ENCODE measurements around the gene ACTL8. TPM values are rescaled to one million over a fixed set of nuclear protein-coding genes. Genes with fewer than 3 reads are reported as not detected.

ACTL8 gene
- total RNA-seq, 1 donor from 2014 or later = not detected

GRCh38 chr1:17841944-17842343 is 86.8 kb downstream of the ACTL8 start:
- DNase-seq (ENCODE audit: low spot score) = no peak

GRCh38 chr1:17842686-17843085 is 87.6 kb downstream of the ACTL8 start:
- no peak for DNase-seq (ENCODE audit: low spot score)

GRCh38 chr1:17844185-17844826 is 89.2 kb downstream of the ACTL8 start:
- DNase-seq (ENCODE audit: low spot score) = no peak

GRCh38 chr1:17845583-17845982 is 90.5 kb downstream of the ACTL8 start:
- no peak for DNase-seq (ENCODE audit: low spot score)

GRCh38 chr1:17846341-17846740 is 91.2 kb downstream of the ACTL8 start:
- no peak for DNase-seq (ENCODE audit: low spot score)

GRCh38 chr1:17847111-17847510 is 92.0 kb downstream of the ACTL8 start:
- no peak for DNase-seq (ENCODE audit: low spot score)

GRCh38 chr1:17849216-17849615 is 94.1 kb downstream of the ACTL8 start:
- DNase-seq (ENCODE audit: low spot score) = no peak

- no peak for DNase-seq (ENCODE audit: low spot score)
Observed at GRCh38 chr1:17851056-17851455, 95.9 kb downstream of the ACTL8 start.

GRCh38 chr1:17852383-17852782 is 97.2 kb downstream of the ACTL8 start:
- no peak for DNase-seq (ENCODE audit: low spot score)

- DNase-seq (ENCODE audit: low spot score) = no peak
Observed at GRCh38 chr1:17853241-17853935, 98.3 kb downstream of the ACTL8 start.

- no peak for DNase-seq (ENCODE audit: low spot score)
Observed at GRCh38 chr1:17856496-17857108, 101.5 kb downstream of the ACTL8 start.

GRCh38 chr1:17857109-17857499 is 102.0 kb downstream of the ACTL8 start:
- no peak for DNase-seq (ENCODE audit: low spot score)

GRCh38 chr1:17857996-17858395 is 102.9 kb downstream of the ACTL8 start:
- DNase-seq (ENCODE audit: low spot score) = no peak

- DNase-seq (ENCODE audit: low spot score) = no peak
Observed at GRCh38 chr1:17860812-17861211, 105.7 kb downstream of the ACTL8 start.

- DNase-seq (ENCODE audit: low spot score) = no peak
Observed at GRCh38 chr1:17861685-17862084, 106.6 kb downstream of the ACTL8 start.

GRCh38 chr1:17862121-17862520 is 107.0 kb downstream of the ACTL8 start:
- DNase-seq (ENCODE audit: low spot score) = no peak

GRCh38 chr1:17865912-17866739 is 111.0 kb downstream of the ACTL8 start:
- no peak for DNase-seq (ENCODE audit: low spot score)

- no peak for DNase-seq (ENCODE audit: low spot score)
Observed at GRCh38 chr1:17866740-17867029, 111.6 kb downstream of the ACTL8 start.

- no peak for DNase-seq (ENCODE audit: low spot score)
Observed at GRCh38 chr1:17867470-17867869, 112.3 kb downstream of the ACTL8 start.

GRCh38 chr1:17869815-17870214 is 114.7 kb downstream of the ACTL8 start:
- DNase-seq (ENCODE audit: low spot score) = no peak

GRCh38 chr1:17870679-17871078 is 115.5 kb downstream of the ACTL8 start:
- no peak for DNase-seq (ENCODE audit: low spot score)
